Renal cortex interstitium (tissue), 11 donors: ENCODE data around the gene CLEC7A. TPM values are rescaled to one million over a fixed set of nuclear protein-coding genes. Genes with fewer than 3 reads are reported as not detected.

ENCODE experiments used
- DNase-seq, 11 donors: peaks; one replicate each; pipeline ENCODE4 v3.0.0-alpha.2; 2013; ENCODE audit warnings: low read depth in 9 of 11, low spot score in 4 of 11; ENCODE audit errors: extremely low read depth in 1 of 11
- polyA plus RNA-seq, 3 donors: library from polyadenylated mRNA; unstranded; fragments of 120-200 nt; gene quantifications; one replicate each; pipeline ENCODE4 v1.2.1, GENCODE V29; 2013; ENCODE audit not compliant: insufficient read length in 3 of 3

CLEC7A gene
- polyA plus RNA-seq, 3 donors, result 1.9 to 4.1 (median 2.5) TPM

- no peak for DNase-seq
These were observed 21.6 kb upstream of the CLEC7A start for GRCh38 chr12:10151621-10152020.

DNA sequence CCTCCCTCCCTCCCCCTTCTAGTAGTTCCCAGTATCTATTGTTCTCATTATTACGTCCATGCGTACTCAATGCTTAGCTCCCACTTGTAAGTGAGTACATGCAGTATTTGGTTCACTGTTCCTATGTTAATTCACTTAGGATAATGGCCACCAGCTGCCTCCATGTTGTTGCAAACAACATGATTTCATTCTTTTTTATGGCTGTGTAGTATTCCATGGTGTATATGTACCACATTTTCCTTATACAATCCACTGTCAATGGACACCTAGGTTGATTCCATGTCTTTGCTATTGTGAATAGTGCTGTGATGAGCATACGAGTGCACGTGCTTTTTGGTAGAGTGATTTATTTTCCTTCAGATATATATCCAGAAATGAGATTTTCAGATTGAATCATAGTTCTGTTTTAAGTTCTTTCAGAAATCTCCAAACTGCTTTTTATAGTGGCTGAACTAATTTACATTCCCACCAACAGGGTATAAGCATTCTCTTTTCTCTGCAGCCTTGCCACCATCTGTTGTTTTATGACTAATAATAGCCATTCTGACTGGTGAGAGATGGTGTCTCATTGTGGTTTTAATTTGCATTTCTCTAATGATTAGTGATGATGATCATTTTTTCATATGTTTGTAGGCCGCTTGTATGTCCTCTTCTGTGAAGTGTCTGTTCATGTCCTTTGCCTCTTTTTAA, 17.9 kb upstream of the CLEC7A start:
- no peak for DNase-seq

- DNase-seq, result no peak
These were observed 13.1 kb upstream of the CLEC7A start for GRCh38 chr12:10142976-10143589.

DNA sequence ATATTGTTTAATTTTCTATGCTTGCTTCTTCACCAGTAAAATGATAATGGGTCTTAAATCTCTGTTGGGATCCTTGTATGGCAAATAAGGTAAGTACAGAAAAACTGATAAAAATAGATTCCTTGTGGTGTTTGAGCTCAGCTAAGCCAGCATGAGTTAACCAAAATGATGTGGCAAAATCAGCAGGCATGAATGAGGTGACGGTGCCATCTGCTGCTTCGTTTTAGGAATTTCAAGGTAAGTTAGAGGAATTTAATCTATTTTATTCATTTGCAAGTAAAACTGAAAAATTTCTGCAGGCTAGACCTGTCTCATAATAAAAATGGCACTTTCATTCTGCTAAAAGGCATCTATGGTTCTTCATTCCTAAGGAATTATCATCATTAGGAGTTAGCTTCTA, 10.0 kb upstream of the CLEC7A start:
- DNase-seq, result peak in 7 of 11 donors; percentile 28 to 43 (median 33)

DNA sequence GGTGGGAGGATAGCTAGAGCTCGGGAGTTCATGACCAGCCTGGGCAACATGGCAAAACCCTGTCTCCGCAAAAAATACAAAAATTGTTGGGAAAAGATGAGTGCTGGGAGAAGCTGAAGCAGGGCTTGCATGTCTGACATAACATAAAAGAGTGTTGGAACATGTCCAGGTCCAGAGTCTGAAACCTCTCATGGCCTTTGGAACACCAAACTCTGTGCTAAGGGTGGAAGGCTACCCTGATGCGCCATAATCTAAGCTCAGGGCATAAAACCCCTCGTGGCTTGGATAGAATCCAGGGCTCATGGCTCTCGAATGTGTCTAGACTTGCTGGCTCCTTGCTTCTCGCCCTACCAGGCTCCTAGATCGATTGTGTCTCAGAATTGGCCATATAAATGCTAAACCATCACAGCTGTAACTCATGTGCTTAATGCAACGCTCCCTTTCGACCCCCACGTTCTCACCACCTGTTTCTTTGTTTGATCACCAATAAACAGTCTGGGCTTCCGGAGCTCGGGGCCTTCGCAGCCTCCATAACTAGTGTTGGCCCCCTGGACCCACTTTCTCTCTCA, 6.7 kb upstream of the CLEC7A start:
- DNase-seq, result no peak

DNA sequence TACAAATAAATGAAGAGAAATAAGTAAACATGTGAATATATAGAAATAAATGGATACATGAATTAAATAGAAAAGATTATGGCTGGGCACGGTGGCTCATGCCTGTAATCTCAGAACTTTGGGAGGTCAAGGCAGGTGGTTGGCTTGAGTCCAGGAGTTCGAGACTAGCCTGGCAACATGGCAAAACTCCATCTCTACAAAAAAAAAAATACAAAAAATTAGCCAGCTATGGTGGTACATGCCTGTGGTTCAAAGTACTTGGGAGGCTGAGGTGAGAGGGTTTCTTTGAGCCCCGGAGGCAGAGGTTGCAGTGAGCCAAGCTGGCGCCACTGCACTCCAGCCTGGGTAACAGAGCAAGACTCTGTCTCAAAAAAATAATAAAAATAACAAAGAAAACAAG, 5.1 kb upstream of the CLEC7A start:
- DNase-seq, result no peak

DNA sequence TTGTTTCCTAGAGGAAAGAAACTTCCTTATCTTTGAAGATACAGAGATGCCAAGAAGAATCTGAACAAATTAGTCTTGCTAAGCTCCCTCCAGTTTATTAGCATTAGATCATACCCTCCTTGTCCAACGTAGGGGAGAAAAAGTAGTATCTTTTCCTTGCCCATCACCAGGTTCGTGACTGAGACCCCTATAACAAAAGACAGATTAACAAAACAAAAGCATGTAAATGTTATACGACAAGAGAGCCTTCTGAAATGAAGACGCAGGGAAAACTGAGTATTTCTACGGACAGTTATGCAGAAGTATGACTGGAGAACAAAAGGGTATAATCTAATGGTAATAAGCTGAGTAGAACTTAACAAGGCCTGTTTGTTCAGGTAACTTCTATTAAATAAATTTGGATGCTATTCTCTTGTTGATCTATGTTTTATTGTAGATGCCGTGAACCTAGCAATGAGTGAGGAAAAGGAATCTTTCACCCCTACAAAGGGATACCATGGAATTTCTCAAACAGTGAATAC, 2.9 kb upstream of the CLEC7A start:
- DNase-seq, result no peak

GRCh38 chr12:10131111-10131690, 1.2 kb upstream of the CLEC7A start:
- no peak for DNase-seq

GRCh38 chr12:10128687-10129086, 1.3 kb downstream of the CLEC7A start:
- DNase-seq, result no peak

- no peak for DNase-seq
These were observed 3.6 kb downstream of the CLEC7A start for GRCh38 chr12:10126413-10126812.

- no peak for DNase-seq
These were observed 7.3 kb downstream of the CLEC7A start for GRCh38 chr12:10122689-10123088.

DNA sequence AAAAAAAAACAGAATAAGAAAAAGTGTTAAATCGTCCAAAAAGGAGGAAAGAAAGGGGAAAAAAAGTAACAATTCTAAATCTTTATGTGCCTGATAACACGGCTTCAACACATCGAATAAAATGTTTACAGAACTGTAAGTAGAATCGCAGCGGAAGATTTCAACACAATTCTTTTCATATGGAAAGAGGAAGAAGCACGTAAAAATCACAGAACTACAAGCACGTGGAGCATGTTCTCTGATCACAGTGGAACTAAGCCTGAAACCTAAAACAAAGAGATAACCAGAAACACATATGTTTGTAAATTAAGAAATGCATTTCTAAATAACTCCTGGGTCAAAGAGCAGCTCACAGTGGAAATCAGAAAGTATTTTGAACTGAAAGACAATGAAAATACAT, 8.7 kb downstream of the CLEC7A start:
- no peak for DNase-seq

GRCh38 chr12:10119066-10119465, 10.9 kb downstream of the CLEC7A start:
- no peak for DNase-seq

- DNase-seq, result no peak
These were observed 14.1 kb downstream of the CLEC7A start for GRCh38 chr12:10115890-10116289.

- no peak for DNase-seq
These were observed 14.7 kb downstream of the CLEC7A start for GRCh38 chr12:10115311-10115710.

DNA sequence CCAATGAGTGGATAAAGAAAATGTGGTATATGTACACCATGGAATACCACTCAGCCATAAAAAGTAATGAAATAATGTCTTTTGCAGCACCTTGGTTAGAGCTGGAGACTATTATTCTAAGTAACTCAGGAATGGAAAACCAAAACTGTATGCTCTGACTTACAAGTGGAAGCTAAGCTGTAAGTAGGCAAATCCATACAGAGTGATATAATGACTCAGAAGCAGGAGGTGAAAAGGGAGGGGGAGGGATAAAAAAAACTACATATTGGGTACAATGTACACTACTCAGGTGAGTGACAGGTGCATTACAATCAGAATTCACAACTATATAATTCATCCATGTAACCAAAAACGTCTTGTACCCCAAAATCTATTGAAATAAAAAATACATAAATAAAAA, 16.1 kb downstream of the CLEC7A start:
- DNase-seq, result no peak

DNA sequence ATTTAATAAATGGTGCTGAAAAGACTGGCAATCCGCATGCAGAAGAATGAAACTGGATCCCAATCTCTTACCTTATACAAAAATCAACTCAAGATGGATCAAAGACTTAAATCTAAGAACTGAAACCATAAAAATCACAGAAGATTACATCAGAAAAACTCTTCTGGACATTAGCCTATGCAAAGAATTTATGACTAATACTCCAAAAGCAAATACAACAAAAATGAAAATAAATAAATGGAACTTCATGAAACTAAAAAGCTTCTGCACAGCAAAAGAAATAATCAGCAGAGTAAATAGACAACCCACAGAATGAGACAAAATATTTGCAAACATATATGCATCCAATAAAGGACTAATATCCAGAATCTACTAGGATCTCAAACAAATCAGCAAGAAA, 16.9 kb downstream of the CLEC7A start:
- no peak for DNase-seq

DNA sequence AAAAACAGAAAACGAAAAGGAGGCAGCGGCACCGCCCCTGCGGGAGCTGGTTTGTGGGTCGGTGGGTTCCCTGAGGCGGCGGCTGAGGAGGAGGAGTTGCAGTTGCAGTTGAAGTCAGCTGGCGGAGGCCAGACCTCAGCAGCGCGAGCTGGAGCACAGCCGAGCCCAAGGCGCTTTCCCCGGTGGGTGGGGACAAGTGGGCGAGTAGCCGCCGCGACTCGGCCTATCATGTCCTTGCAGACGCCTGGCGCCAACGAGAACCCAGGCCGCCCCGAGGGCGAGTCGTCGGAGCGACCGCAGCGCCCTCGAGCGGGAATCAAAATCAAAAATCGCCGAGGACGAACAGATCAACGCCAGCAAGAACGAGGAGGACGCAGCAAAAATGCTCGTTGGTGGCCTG, 18.5 kb downstream of the CLEC7A start:
- DNase-seq, result no peak

- no peak for DNase-seq
These were observed 19.6 kb downstream of the CLEC7A start for GRCh38 chr12:10110256-10110844.

DNA sequence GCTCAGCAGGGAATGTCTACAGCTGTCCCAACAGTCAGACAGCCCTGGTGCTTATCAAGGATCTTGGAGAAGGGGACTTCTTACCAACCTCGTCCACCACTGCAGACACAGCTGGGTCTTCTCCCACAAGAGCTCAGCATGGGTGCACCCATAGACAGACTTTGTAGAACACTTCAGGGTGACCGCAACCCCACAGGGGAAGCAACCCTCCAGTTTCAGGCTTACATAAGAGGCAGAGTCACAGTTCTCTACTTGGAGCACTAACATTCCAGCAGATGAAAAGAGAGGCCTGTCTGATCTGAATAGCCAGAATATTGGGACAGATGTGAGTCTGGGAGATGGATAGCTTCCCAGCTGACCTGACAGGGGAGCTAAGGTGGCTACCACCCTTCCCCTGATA, 27.7 kb downstream of the CLEC7A start:
- no peak for DNase-seq
